WTC11 (cell line): Measurements from ENCODE around the gene SAMD9L. TPM values are rescaled to one million over a fixed set of nuclear protein-coding genes. Genes with fewer than 3 reads are reported as not detected.

Source experiments
- ATAC-seq: fragments of 200-7000 bp; cut with Tn5 transposase; 2 replicates; pipeline ENCODE4 v1.10.0; 2021; ENCODE audit warnings: mild to moderate bottlenecking, moderate library complexity
- CTCF ChIA-PET: fragments of 300-600 bp; sonication (Branson Sonifier 250); formaldehyde crosslinking; loops from one replicate; lab custom pipeline; 2021; ENCODE audit warnings: antibody characterized with exemption; lab: Charles Lee
- POLR2A ChIA-PET: fragments of 350-600 bp; sonication (Branson Sonifier 250); formaldehyde crosslinking; loops from one replicate; lab custom pipeline; 2021; ENCODE audit warnings: antibody characterized with exemption; lab: Charles Lee
- DNase-seq: peaks from one replicate; pipeline ENCODE4 v3.0.0; 2021; ENCODE audit warnings: low spot score
- H3K27ac Mint-ChIP-seq: 2 replicates; pipeline ENCODE4 v1.8.0; 2021; ENCODE audit warnings: mixed read lengths
- H3K27me3 Mint-ChIP-seq: 2 replicates; pipeline ENCODE4 v1.8.0; 2021; ENCODE audit warnings: low read depth, mild to moderate bottlenecking, moderate library complexity, mixed read lengths
- H3K36me3 Mint-ChIP-seq: 2 replicates; pipeline ENCODE4 v1.8.0; 2021; ENCODE audit warnings: mixed read lengths
- H3K4me1 Mint-ChIP-seq: 2 replicates; pipeline ENCODE4 v1.8.0; 2022; ENCODE audit warnings: mixed read lengths
- H3K4me3 Mint-ChIP-seq: 2 replicates; pipeline ENCODE4 v1.8.0; 2021; ENCODE audit warnings: mild to moderate bottlenecking, moderate library complexity, mixed read lengths
- H3K9me3 Mint-ChIP-seq: 2 replicates; pipeline ENCODE4 v1.8.0; 2021; ENCODE audit warnings: mixed read lengths
- AFF4 ChIP-seq: sonication (generic); formaldehyde crosslinking; IDR thresholded peaks from 2 replicates; pipeline ENCODE4 v1.8.1; 2023; ENCODE audit warnings: mild to moderate bottlenecking, missing genetic modification reagents, borderline replicate concordance
- ATF2 ChIP-seq: sonication (generic); formaldehyde crosslinking; IDR thresholded peaks from 2 replicates; pipeline ENCODE4 v1.8.1; 2022; ENCODE audit warnings: low read depth, missing genetic modification reagents, borderline replicate concordance
- ATF6 ChIP-seq: sonication (generic); formaldehyde crosslinking; IDR thresholded peaks from 2 replicates; pipeline ENCODE4 v1.8.1; 2023; ENCODE audit warnings: mild to moderate bottlenecking, missing genetic modification reagents
- CDX4 ChIP-seq: fragments of 250-450 bp; sonication (Bioruptor Pico); IDR thresholded peaks from 2 replicates; pipeline ENCODE4 v1.9.0; 2021; ENCODE audit warnings: moderate library complexity, mild to moderate bottlenecking, inconsistent platforms, borderline replicate concordance
- E2F1 ChIP-seq: sonication (generic); formaldehyde crosslinking; IDR thresholded peaks from 2 replicates; pipeline ENCODE4 v1.8.0; 2022; ENCODE audit warnings: mild to moderate bottlenecking, missing genetic modification reagents
- ELF4 ChIP-seq: sonication (generic); formaldehyde crosslinking; IDR thresholded peaks from 2 replicates; pipeline ENCODE4 v1.8.1; 2022; ENCODE audit warnings: low read depth, mild to moderate bottlenecking, moderate library complexity, missing genetic modification reagents
- GTF2I ChIP-seq: fragments of 250-450 bp; sonication (Bioruptor Pico); conservative IDR thresholded peaks from 2 replicates; pipeline ENCODE4 v1.4.0; 2021; ENCODE audit warnings: mild to moderate bottlenecking
- ZNF219 ChIP-seq: sonication (generic); formaldehyde crosslinking; IDR thresholded peaks from 2 replicates; pipeline ENCODE4 v1.8.0; 2023; ENCODE audit warnings: missing genetic modification reagents, mild to moderate bottlenecking, borderline replicate concordance
- ZNF317 ChIP-seq: sonication (generic); formaldehyde crosslinking; IDR thresholded peaks from 2 replicates; pipeline ENCODE4 v1.8.1; 2023; ENCODE audit warnings: low read depth, mild to moderate bottlenecking, moderate library complexity, missing genetic modification reagents, borderline replicate concordance
- ZNF416 ChIP-seq: fragments of 250-450 bp; sonication (Bioruptor Pico); IDR thresholded peaks from 2 replicates; pipeline ENCODE4 v1.9.0; 2021; ENCODE audit warnings: mild to moderate bottlenecking, inconsistent platforms
- ZNF425 ChIP-seq: fragments of 250-450 bp; sonication (Bioruptor Pico); conservative IDR thresholded peaks from 2 replicates; pipeline ENCODE4 v1.9.0; 2021; ENCODE audit warnings: mild to moderate bottlenecking
- total RNA-seq: library from RNA; stranded (reverse); gene quantifications from 3 replicates; pipeline ENCODE4 v1.2.3, GENCODE V29; 2021

Gene SAMD9L
- total RNA-seq, 1 experiment from 2014 or later: 0.15 TPM

GRCh38 chr7:93119191-93119905, 28.8 kb downstream of the SAMD9L start:
- DNase-seq (no peak), ATAC-seq (peak; percentile 71)
- H3K27me3 Mint-ChIP-seq: peaks cover 2% of the 10 kb centered on the region; the same call in 1 of the 2 replicates
- ChIA-PET CTCF (no interaction called here), POLR2A (no interaction called here)
- no peaks in the 10 kb centered on the region for H3K36me3 Mint-ChIP-seq
- H3K4me1 Mint-ChIP-seq: peaks cover 7% of the 10 kb centered on the region; the same call in 1 of the 2 replicates
- no peak overlapping the region for H3K27ac Mint-ChIP-seq
- H3K9me3 Mint-ChIP-seq: peaks cover 31% of the 10 kb centered on the region
- H3K4me3 Mint-ChIP-seq: no peak overlapping the region
- TF ChIP-seq CDX4 (no peak), ZNF317 (CRISPR knock-in tag) (no peak), AFF4 (CRISPR knock-in tag) (no peak), E2F1 (no peak), ATF6 (CRISPR knock-in tag) (no peak), ZNF219 (no peak), ELF4 (no peak), ATF2 (CRISPR knock-in tag) (no peak), ZNF425 (no peak), GTF2I (CRISPR knock-in tag) (no peak), ZNF416 (CRISPR knock-in tag) (no peak)
- TF ChIP-seq, all 79 proteins: peak for 0
